Breast epithelium (tissue), 3 donors: ENCODE measurements around the gene CALM1.
"Not testable (repeated sequence)": the region's sequence is repeated elsewhere in the genome, so short reads cannot be mapped to it uniquely, and the experiment has no call there.

Experiments used
- POLR2A ChIP-seq: fragments of 450-650 bp; IDR thresholded peaks from one replicate; pipeline ENCODE4 v1.6.1; 2016; ENCODE audit warnings: antibody characterized with exemption, mild to moderate bottlenecking, moderate library complexity
- POLR2AphosphoS5 ChIP-seq, 3 donors: sonication (generic); formaldehyde crosslinking; IDR thresholded peaks; one replicate each; pipeline ENCODE4 v1.6.1; 2017; ENCODE audit warnings: antibody characterized with exemption in 3 of 3
- TF ChIP-seq, protein P1 (sequence below), 3 donors: fragments of 450-650 bp; IDR thresholded peaks; one replicate each; pipeline ENCODE4 v1.5.1; 2016 to 2017; ENCODE audit warnings: antibody characterized with exemption in 3 of 3, mild to moderate bottlenecking in 3 of 3, moderate library complexity in 3 of 3

DNA sequence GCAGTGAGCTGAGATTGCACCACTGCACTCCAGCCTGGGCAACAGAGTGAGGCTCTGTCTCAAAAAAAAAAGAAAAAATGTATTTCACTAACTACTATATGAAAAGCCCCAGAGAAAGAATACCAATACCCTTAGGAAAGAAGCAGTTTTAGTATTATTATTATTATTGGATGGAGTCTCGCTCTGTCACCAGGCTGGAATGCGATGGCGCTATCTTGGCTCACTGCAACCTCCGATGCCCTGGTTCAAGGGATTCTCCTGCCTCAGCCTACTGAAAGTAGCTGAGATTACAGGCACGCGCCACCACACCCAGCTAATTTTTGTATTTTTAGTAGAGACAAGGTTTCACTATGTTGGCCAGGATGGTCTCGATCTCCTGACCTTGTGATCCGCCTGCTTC, 2.0 kb upstream of the CALM1 start:
- TF ChIP-seq, protein P1, sequence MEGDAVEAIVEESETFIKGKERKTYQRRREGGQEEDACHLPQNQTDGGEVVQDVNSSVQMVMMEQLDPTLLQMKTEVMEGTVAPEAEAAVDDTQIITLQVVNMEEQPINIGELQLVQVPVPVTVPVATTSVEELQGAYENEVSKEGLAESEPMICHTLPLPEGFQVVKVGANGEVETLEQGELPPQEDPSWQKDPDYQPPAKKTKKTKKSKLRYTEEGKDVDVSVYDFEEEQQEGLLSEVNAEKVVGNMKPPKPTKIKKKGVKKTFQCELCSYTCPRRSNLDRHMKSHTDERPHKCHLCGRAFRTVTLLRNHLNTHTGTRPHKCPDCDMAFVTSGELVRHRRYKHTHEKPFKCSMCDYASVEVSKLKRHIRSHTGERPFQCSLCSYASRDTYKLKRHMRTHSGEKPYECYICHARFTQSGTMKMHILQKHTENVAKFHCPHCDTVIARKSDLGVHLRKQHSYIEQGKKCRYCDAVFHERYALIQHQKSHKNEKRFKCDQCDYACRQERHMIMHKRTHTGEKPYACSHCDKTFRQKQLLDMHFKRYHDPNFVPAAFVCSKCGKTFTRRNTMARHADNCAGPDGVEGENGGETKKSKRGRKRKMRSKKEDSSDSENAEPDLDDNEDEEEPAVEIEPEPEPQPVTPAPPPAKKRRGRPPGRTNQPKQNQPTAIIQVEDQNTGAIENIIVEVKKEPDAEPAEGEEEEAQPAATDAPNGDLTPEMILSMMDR (IDR thresholded peaks at IDR 0.05): not testable (repeated sequence)
- TF ChIP-seq POLR2A; POLR2AphosphoS5 (IDR thresholded peaks at IDR 0.05): not testable (repeated sequence)
